GM21360 (cell line): ENCODE results near the gene ZNF580.

Experiments
- ATAC-seq: cut with Tn5 transposase; IDR thresholded peaks from one replicate; pipeline ENCODE4 v1.9.1; 2021; ENCODE audit warnings: mild to moderate bottlenecking, moderate library complexity; ENCODE audit not compliant: unreplicated experiment

ZNF580 gene

DNA sequence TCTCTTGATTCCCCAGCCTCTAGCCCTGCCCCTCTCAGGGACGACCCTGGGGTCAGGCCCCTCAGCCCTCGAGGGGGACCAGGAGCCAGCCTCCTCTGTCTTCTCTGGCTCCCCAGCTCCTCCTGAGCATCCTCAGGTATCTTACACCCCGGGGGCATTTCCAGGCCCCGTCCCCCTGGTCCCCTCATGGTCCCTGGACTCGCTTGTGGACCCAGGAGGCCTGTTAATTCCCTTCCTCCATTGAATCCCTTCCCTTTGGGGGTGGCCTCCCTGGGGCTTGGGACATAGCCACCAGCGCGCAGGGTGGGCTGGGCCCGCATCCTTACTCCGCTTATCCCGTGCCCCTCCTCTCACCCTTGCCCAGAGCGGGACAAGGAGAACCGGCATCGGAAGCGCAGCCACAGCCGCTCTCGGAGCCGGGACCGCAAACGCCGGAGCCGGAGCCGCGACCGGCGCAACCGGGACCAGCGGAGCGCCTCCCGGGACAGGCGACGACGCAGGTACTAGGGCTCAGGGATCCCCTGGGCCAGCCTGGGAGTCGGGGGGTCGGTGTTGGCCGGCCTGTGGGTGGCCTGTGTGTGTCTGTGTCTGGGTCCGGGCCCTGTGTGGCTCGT lies 18.2 kb downstream of the ZNF580 start:
- ATAC-seq: no peak

DNA sequence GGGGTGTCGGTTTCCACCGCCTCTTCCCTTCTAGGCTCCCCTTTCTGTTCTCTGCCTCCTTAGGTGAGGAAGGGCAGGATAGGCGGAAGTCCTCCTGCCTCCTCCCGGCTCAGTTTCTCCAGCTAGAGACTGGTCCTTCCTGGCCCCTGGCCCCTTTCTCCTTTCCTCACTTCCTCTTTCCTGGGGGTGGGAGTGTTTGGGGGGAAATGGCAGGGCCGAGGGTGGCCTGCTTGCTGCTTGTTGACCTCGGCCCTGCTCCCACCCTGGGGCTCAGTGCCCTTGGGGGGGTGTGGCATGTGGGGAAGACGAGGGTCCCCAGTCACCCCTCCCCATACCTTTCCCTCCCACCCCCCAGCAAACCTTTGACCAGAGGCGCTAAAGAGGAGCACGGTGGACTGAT lies 19.0 kb downstream of the ZNF580 start:
- no peak for ATAC-seq

DNA sequence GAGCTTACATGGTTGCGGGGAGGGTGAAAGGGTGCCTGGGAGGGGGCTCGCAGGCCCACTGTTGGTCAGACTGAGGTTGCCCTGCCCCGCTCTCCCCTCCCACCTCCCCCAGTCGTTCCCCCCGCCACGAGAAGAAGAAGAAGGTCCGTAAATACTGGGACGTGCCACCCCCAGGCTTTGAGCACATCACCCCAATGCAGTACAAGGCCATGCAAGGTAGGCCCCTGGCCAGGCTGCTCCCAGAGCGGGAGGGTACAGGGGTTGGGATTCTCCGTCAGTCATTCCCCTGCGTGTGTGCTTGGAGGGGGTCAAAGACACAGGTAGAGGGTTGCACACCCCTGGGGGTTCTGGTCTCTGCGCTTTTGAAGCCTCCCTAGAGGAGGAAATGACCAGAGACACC lies 19.6 kb downstream of the ZNF580 start:
- ATAC-seq: no peak

DNA sequence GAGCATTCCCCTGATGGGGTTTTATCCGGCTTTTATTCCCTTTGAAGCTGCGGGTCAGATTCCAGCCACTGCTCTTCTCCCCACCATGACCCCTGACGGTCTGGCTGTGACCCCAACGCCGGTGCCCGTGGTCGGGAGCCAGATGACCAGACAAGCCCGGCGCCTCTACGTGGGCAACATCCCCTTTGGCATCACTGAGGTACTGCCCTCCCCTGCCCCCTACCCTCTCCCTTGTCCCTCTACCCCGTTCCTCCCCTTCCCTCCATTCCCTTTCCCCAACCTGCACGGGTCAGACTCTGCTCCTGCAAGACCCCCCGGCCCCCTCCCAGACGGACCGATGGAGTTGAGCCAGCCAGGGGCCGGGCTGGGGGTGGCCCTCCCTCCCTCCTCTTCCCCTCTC lies 20.2 kb downstream of the ZNF580 start:
- ATAC-seq: no peak

DNA sequence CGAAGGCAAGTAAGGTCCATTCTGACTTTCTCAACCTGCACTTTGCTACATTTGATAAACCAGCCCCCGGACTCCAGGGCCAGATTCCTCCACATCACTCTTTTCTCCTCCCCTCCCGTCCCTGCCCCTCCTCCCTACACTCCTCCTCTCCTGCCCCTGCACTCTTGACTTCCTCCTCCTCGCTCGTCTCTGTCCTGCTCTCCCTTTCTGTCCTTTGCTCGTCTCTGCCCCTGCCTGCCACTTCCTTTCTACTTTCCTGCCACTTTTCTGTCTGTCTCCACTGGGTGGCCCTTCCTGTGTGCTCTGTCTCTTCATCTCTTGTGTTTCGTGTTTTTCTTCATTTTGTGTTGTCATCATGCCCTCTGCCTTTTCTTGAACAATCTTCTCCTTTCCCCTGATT lies 21.0 kb downstream of the ZNF580 start:
- no peak for ATAC-seq

DNA sequence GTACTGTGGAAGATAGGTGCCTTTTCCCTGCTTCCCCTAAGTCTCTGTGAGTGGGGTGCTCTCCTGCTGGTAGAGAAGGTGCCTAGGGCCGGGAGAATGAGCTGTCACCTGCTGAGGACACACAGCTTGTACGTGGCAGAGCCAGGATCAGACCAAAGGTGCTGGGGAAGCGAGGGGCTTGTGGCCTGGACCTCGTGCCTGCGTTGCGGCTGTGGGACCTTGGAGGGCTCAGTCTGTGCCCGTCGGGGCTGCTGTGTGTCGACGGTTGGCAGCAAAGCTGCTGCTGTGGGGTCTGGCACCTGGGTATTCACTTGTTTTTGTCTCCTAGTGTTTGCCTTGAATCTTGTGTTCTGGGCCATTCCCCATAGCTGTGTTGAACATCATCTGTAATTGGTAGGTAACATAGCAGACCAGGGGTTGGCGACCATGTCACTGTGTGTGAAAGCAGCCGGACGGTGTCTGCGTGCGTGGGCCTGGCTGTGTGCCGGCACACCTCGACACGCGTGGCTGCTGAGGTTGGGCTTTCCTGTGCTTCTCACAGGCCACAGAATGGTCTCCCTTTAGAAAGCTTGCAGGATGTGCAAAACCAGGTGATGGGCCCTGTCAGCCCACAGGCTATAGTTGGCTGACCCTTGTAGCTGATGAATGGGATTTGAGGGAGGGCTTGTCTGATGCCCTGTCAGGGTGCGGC lies 23.2 kb downstream of the ZNF580 start:
- no peak for ATAC-seq

DNA sequence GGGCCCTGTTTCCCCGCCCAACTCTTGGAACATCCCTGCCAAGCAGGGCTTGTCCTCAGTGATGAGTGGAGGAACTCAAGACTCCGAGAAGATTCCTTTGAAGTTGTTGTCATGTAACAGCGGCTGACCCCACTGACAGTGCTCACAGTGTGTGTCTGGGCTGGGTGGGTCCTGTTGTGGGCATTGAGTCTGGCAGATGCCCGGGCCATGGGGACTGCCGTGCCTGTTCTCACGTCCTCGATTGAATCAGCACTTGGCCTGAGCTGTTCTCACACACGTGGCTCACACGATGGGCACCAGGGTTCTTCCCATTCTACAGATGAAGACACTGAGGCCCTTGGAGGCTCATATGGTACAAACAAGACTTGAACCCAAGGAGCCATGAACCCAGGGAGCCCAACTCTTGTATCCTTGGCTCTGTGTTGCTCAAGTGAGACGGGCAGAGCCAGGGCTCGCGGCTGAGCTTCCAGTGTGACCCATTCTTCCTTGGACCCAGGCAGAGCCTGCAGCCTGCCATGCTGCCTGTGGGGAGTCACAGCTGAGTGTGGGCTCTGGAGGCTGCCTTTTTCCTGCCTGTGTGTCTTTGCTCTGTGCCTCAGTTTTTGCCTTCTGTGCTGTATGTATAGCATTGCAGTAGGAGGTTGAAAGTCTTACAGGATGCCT lies 25.7 kb downstream of the ZNF580 start:
- ATAC-seq: no peak

DNA sequence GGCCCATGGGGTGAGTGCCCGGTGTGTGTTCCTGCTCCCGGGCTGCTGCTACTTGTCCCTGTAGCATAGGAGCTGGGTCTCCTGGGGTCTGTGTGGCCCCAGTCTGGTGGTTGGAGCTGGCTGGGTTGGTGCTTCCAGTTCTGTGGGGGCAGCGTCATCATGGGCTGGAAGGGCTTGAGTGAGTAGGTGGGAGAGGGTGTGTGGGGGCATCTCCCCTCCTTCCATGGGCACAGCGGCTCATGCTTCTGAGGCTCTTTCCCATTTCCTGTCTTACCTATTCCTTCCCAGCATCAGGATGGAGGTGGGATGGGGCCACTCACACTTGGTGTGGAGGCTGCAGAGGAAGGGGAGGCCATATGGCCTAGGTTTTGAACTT lies 26.2 kb downstream of the ZNF580 start:
- ATAC-seq: no peak

DNA sequence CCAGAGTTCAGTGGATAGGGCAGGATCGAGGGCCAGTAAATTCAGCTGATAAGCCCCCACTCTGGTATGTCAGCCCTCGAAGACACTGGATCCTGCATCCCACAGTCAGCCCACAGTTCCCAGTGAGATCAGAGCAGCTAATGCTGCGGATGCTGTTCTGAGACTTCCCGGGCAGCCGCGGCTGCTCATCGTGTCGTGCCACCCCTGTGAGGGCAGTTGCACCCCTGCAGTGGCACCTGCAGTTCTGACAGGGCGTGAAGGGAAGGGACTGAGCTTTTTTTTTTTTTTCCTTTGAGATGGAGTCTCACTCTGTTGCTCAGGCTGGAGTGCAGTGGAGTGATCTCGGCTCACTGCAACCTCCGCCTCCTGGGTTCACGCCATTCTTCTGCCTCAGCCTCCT lies 26.7 kb downstream of the ZNF580 start:
- no peak for ATAC-seq

DNA sequence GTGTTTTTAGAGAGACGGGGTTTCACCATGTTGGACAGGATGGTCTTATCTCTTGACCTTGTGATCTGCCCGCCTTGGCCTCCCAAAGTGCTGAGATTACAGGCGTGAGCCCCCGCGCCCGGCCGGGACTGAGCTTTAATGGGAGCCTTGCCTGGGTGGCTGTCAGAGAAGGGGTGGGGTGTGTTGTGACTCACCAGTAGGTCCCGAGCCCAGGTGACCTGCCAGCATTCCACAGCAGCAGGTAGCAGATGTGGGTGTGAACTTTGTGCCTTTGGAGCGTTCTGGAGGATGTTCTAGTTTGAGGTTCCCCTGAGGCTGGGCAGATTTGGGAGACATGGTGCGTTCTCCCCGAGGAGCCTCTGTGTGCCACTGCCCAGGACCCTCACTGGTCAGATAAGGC lies 27.2 kb downstream of the ZNF580 start:
- ATAC-seq: no peak

DNA sequence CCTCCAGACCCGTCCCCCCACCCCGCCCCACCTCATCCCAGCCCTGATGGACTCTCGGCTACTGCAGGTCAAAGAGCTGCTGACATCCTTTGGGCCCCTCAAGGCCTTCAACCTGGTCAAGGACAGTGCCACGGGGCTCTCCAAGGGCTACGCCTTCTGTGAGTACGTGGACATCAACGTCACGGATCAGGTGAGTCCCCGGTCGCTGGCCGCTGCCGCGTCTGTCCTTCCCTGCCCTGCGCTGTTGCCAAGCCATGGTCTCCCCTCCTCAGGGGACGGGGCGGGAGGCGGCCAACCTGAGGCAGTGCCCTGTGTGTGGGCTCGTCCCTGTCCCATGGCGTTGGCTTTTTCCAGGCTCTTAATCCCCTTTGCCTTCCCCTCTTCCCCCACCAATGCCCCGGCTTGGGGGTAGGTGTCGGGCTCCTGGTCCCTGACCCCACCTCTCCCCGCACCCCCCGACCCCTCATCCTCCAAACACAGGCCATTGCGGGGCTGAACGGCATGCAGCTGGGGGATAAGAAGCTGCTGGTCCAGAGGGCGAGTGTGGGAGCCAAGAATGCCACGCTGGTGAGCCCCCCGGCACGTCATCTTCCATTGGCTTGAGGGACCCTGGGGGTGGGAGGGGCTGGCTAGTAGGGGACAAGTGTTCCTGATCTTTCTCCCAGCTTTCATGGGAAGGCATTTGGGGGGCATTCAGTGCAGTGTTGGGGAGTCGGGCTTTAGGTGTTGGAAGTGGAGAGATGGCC lies 28.0 kb downstream of the ZNF580 start:
- ATAC-seq: no peak

DNA sequence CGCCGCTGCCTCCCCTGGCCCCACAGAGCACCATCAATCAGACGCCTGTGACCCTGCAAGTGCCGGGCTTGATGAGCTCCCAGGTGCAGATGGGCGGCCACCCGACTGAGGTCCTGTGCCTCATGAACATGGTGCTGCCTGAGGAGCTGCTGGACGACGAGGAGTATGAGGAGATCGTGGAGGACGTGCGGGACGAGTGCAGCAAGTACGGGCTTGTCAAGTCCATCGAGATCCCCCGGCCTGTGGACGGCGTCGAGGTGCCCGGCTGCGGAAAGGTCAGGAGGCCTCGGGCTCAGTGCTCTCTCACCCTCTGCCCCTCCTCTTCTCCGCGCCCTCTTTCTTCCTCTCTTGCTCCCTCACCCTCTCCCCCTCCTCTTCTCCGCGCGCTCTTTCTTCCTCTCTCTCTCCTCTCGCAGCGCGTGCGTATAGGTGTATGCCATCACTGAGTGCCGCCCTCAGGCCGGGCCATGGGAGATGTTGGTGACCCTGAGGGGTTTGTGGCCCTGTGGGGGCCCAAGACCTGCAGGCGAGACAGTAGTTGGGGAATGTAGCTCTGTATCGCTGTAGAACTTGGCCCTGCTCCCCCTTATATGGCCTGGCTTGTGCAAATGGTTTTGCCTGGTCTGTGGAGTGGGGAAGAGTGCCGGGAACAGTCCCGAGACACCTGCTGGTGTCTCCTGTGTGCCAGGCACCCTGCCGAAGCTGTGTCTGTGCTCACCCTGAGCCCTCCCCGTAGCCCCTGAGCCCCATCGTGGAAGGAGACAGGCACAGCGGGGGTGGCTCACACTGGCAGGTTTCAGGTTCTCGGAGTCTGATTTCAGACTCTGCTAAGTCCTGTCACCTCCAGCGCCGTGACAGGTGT lies 28.8 kb downstream of the ZNF580 start:
- no peak for ATAC-seq

DNA sequence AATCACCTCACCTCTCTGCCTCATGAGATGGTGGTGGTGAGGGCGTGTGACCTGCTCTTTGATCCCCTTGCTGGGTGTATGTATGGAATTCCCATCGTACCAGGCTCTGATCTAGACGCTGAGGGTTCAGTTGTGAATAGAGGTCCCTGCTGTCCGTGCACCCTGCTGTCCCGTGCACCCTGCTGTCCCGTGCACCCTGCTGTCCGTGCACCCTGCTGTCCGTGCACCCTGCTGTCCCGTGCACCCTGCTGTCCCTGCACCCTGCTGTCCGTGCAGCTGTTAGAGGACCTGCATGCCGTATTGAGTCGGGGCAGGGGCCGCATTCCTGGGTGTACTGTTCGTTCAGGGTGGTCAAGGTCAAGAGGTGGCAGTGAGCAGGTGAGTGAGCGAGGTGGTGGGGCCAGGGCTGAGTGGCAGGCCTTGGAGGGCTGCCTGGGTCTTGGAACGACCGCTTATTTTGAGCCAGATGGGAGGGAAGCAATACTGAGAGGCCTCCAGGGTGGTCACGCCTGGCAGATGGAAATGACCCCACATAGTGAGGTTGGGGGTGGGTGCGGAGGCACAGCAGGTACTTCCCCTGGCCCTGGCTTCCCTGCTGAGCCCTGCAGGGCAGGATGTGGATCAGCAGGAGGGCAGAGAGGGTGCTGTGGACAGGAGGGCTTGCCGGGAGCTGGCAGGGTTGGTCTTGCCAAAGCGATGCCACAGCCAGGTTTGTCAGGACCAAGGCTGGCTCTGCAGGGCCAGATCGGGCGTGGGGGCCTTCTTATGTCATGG lies 29.7 kb downstream of the ZNF580 start:
- ATAC-seq: no peak

DNA sequence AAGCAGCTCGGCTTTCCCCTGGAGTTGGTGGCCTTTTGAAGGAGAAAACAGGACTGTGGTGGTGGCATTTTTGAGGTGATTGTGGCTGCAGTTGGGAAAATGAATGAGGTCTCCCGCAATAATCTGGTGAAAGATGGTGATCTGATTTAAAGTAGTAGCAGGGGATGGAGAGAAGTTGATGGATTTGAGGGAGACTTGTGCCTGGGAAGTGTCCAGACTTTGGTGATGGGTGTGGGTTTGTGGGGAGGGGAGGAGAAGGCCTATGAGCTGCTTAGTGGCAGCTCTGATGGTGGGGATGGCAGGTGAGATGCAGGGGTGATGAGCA lies 30.2 kb downstream of the ZNF580 start:
- no peak for ATAC-seq

DNA sequence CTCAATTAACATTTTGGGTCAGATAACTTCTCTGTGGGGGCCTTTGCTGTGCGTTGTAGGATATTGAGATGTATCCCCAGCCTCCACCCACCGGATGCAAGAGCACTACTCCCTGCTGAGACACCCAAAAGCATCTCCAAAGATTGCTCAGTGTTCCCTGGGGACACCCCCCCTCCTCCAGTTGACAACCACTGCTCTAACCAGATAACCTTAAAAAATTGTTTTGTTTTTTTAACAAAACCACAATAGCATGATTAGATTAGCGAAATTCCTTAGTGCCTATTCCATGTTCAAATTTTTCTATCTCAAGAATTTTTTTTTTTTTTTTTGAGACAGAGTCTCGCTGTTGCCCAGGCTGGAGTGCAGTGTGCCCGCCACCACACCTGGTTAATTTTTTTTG lies 31.6 kb downstream of the ZNF580 start:
- ATAC-seq: no peak

DNA sequence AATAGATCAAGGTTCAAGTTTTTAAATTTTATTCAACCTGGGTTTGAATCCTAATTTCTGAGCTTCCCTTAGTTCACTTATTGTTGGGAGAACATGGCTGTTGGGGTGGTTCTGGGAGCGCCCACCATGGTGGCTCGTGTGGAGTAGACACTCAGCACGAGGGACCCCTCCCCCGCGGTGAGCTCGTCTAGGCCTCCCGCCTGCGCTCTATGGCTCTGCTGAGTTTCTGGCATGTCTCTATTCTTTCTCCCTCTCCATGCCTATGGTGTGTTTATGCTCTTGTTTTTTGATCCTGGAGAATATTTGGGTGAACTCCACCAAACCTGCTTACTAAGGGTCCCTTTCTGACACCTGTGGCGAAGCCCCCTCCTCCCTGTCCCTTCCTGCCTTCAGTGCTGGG lies 32.7 kb downstream of the ZNF580 start:
- ATAC-seq: no peak

DNA sequence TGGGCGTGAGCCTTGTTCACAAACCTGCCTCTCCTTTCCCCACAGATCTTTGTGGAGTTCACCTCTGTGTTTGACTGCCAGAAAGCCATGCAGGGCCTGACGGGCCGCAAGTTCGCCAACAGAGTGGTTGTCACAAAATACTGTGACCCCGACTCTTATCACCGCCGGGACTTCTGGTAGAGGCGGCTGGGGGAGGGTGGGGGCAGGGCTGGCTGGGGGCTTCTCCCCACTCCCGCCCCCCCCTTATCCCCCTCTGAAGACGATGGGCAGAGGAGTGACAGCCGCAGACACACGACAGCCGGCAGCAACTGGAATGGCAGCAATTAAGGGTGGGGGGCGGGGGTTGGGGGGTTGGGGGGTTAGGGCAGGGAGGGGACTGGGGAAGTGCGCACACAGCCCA lies 33.1 kb downstream of the ZNF580 start:
- no peak for ATAC-seq

DNA sequence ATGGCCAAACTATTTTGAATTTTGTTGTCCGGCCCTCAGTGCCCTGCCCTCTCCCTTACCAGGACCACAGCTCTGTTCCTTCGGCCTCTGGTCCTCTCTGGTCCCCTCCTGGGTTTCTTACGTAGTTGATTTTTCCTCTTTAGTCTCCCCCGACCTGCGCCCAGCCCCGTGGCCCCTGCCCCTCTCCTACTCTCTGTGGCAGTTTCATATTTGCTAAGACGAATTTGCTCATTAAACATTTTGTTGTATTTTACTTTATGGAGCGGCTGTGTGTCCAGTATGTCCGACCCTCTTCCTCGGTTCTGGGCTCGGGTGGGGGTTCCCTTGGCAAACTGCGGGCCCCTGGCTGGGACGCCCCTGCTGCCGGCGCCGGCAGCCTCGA lies 33.6 kb downstream of the ZNF580 start:
- ATAC-seq: no peak

DNA sequence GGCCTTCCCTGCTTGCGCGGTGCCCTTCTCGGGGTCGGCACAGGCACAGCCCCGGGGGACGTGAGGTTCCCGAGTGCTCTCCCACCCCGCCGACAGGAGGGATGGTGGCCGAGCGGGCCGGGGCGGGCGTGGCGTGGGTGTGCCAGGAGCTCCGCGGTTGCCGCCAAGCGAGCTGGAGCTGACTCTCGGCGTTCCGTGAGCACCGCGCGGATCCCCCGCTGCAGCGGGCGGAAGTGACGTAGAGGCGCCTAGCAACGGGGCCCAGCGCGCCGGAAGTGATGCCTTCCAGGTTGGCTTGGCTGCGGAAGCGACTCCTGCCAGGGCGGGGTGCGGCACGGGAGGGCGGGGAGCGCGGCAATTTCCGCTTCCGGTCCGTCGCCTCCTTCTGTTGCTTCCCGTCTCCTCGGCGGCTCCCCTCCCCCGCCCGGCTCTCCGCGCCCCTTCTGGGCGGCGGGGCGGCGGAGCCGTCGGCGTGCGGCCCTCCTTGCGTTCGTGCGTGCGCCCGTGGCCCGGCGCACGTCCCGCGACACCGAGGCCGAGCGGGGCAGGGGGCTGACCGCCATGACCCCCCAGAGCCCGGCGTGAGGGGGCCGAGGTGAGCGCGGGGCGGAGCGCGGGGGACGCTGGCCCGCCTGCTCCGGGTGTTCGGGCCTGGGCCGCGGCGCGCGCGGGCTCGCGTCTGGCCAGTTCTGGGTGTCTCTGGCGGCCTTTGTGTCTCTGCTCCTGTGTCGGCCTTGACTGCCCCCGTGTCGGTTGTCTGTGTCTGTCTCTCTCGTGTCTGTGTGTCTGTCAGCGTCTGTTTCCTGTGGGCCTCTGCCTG lies 34.2 kb downstream of the ZNF580 start, which contains the start of gene EPN1:
TSS of gene EPN1 (plus strand) at position 386 of the 820 bp plus-strand sequence. CDS start 3,402 bp downstream, outside the sequence.
- ATAC-seq: peak; percentile 53
